ENCODE data around the gene PDXK.

Gene PDXK

GRCh38 chr21:43726686-43727518 lies 8.0 kb downstream of the PDXK start:
- no peak for DNase-seq

- no peak for DNase-seq
Observed at GRCh38 chr21:43727519-43728153, 8.7 kb downstream of the PDXK start.

GRCh38 chr21:43728154-43728466 lies 9.2 kb downstream of the PDXK start:
- DNase-seq, result no peak

GRCh38 chr21:43728467-43729390 lies 9.8 kb downstream of the PDXK start:
- DNase-seq, result peak; percentile 65

- no peak for DNase-seq
Observed at GRCh38 chr21:43731476-43731875, 12.5 kb downstream of the PDXK start.

- no peak for DNase-seq
Observed at GRCh38 chr21:43731891-43732711, 13.2 kb downstream of the PDXK start.

GRCh38 chr21:43733060-43733459 lies 14.1 kb downstream of the PDXK start:
- no peak for DNase-seq

- no peak for DNase-seq
Observed at GRCh38 chr21:43733529-43734071, 14.7 kb downstream of the PDXK start.

GRCh38 chr21:43734131-43734927 lies 15.4 kb downstream of the PDXK start:
- no peak for DNase-seq

- no peak for DNase-seq
Observed at GRCh38 chr21:43734928-43735229, 15.9 kb downstream of the PDXK start.

- no peak for DNase-seq
Observed at GRCh38 chr21:43735236-43736091, 16.5 kb downstream of the PDXK start.

- no peak for DNase-seq
Observed at GRCh38 chr21:43736224-43736883, 17.4 kb downstream of the PDXK start.

- DNase-seq, result no peak
Observed at GRCh38 chr21:43737158-43737950, 18.4 kb downstream of the PDXK start.

GRCh38 chr21:43739621-43740435 lies 20.9 kb downstream of the PDXK start:
- no peak for DNase-seq

- peak; percentile 72 for DNase-seq
Observed at GRCh38 chr21:43740497-43741156, 21.7 kb downstream of the PDXK start.

GRCh38 chr21:43741423-43742096 lies 22.6 kb downstream of the PDXK start:
- DNase-seq, result no peak

GRCh38 chr21:43743947-43744346 lies 25.0 kb downstream of the PDXK start:
- no peak for DNase-seq
